Thoracic aorta (tissue), 2 donors: Measurements from ENCODE around the gene SPDYE16. TPM values are rescaled to one million over a fixed set of nuclear protein-coding genes. Genes with fewer than 3 reads are reported as not detected.
"Not testable (repeated sequence)": the region's sequence is repeated elsewhere in the genome, so short reads cannot be mapped to it uniquely, and the experiment has no call there.

Experiments used
- ATAC-seq: fragments of 150-250 bp; one replicate; pipeline ENCODE4 v1.8.0; 2017; ENCODE audit warnings: low read depth; ENCODE audit not compliant: insufficient number of reproducible peaks, low FRiP score
- DNase-seq: peaks from one replicate; pipeline ENCODE4 v3.0.0-alpha.2; 2020; ENCODE audit warnings: low spot score
- H3K27ac ChIP-seq, 2 donors: fragments of 200-600 bp; sonication (generic); 1 replicate in 1 of 2; 2 replicates in 1 of 2; pipeline ENCODE4 v1.5.1; 2016; ENCODE audit warnings: mild to moderate bottlenecking in 2 of 2, moderate library complexity in 2 of 2
- H3K27me3 ChIP-seq: fragments of 200-600 bp; sonication (generic); replicated peaks from 2 replicates; pipeline ENCODE4 v1.6.0; 2016; ENCODE audit warnings: mild to moderate bottlenecking; ENCODE audit not compliant: insufficient read depth
- H3K36me3 ChIP-seq: fragments of 200-600 bp; sonication (generic); one replicate; pipeline ENCODE4 v1.5.1; 2016
- H3K4me1 ChIP-seq, 2 donors: fragments of 200-600 bp; sonication (generic); 1 replicate in 1 of 2; 2 replicates in 1 of 2; pipeline versions ENCODE4 v1.5.1 to v1.6.0; 2016; ENCODE audit warnings: low read depth in 2 of 2, mild to moderate bottlenecking in 1 of 2; ENCODE audit not compliant: control insufficient read depth in 1 of 2
- H3K4me3 ChIP-seq: fragments of 200-600 bp; sonication (generic); 2 replicates; pipeline ENCODE4 v1.5.1; 2016; ENCODE audit warnings: mild to moderate bottlenecking
- H3K9me3 ChIP-seq: fragments of 200-600 bp; sonication (generic); 2 replicates; pipeline ENCODE4 v1.5.1; 2016
- total RNA-seq, 2 donors: library from RNA; depleted of rRNA; stranded (reverse); fragments of >200 nt; gene quantifications; one replicate each; pipeline versions ENCODE4 v1.1.0 to v1.2.3, GENCODE V29; 2016
- TF ChIP-seq, protein P1 (sequence below): fragments of 200-600 bp; sonication (generic); IDR thresholded peaks from one replicate; pipeline ENCODE4 v1.5.1; 2019; ENCODE audit warnings: antibody characterized with exemption

SPDYE16 gene
- total RNA-seq, 2 donors from 2014 or later = 0.28 to 1.4 TPM

DNA sequence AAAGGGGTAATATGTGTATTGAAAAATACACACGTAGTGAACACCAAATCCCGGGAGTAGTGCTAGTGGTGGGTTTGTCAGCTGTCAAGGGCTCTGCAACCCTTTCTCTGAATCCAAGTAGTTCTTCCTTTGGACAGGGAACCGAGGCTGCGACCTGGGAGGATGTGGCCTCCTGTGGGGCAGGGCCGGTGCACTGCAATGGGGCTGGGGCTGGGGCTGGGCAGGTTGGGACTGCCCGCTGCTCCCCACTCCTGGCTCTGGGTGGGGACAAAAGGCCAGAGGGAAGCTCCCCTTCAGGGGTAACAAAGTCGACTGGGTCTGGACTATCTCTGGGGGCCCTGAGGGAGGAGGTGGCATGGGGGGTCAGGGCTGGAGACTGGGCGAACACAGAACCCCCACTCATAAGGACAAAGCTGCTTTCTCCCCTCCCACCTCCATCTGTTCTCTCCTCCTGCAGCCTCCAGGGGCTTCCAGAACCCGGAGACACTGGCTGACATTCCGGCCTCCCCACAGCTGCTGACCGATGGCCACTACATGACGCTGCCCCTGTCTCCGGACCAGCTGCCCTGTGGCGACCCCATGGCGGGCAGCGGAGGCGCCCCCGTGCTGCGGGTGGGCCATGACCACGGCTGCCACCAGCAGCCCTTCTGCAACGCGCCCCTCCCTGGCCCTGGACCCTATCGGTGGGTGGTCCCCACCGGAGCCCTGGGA, 31.7 kb downstream of the SPDYE16 start:
- H3K27ac ChIP-seq, H3K4me3 ChIP-seq, H3K36me3 ChIP-seq, ATAC-seq, H3K27me3 ChIP-seq, DNase-seq, H3K9me3 ChIP-seq, H3K4me1 ChIP-seq: not testable (repeated sequence)

DNA sequence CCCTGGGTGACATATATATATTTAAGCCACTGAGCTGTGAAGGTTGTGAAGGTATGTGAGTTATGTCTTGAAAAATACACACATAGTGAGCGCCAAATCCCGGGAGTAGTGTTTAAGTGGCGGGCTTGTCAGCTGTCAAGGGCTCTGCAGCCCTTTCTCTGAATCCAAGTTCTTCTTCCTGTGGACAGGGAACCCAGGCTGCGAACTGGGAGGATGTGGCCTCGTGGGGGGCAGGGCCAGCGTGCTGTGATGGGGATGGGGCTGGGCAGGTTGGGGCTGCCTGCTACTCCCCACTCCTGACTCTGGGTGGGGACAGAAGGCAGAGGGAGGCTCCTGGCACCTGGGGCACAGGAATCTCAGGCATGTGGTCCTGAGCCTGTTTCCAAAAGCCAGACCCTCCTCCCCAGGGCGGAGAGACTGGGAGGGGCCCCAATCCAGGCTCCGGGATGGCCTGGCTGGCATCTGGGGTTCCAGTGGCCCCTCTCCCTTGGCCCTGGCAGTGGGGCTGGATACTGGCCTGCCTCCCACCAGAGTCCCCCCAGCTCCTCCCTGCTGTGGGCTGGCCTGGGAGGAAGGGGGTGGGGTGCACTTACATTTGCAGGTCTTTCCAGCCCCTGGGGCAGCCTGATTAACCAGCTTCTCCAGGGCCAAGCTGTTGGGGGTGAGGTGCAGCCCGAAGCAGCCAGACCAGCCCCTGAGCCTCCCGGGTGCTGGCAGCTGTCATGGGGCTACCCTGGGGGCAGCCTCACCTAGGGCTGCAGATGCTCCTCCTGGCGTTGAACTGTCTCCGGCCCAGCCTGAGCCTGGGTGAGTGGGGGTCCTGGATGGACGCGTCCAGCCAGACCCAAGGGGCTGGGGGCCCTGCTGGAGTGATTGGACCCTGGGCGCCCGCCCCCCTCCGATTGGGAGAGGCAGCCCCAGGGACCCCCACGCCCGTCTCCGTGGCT, 32.9 kb downstream of the SPDYE16 start, which contains the start of gene UPK3B:
UPK3B (plus strand) TSS at position 622 of the 947 bp plus-strand sequence; CDS start at position 723, 101 bp downstream.
- Histone ChIP-seq H3K9me3 (no peaks in the 10 kb centered on the region), H3K4me1 (no peaks in the 10 kb centered on the region), H3K27ac (no peak within 1 kb of the TSS), H3K4me3 (no peak within 1 kb of the TSS), H3K36me3 (peaks cover 11% of the 10 kb centered on the region), H3K27me3 (no peaks in the 10 kb centered on the region)
- no peak for ATAC-seq
- TF ChIP-seq, protein P1, sequence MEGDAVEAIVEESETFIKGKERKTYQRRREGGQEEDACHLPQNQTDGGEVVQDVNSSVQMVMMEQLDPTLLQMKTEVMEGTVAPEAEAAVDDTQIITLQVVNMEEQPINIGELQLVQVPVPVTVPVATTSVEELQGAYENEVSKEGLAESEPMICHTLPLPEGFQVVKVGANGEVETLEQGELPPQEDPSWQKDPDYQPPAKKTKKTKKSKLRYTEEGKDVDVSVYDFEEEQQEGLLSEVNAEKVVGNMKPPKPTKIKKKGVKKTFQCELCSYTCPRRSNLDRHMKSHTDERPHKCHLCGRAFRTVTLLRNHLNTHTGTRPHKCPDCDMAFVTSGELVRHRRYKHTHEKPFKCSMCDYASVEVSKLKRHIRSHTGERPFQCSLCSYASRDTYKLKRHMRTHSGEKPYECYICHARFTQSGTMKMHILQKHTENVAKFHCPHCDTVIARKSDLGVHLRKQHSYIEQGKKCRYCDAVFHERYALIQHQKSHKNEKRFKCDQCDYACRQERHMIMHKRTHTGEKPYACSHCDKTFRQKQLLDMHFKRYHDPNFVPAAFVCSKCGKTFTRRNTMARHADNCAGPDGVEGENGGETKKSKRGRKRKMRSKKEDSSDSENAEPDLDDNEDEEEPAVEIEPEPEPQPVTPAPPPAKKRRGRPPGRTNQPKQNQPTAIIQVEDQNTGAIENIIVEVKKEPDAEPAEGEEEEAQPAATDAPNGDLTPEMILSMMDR = no peak
- DNase-seq = no peak

DNA sequence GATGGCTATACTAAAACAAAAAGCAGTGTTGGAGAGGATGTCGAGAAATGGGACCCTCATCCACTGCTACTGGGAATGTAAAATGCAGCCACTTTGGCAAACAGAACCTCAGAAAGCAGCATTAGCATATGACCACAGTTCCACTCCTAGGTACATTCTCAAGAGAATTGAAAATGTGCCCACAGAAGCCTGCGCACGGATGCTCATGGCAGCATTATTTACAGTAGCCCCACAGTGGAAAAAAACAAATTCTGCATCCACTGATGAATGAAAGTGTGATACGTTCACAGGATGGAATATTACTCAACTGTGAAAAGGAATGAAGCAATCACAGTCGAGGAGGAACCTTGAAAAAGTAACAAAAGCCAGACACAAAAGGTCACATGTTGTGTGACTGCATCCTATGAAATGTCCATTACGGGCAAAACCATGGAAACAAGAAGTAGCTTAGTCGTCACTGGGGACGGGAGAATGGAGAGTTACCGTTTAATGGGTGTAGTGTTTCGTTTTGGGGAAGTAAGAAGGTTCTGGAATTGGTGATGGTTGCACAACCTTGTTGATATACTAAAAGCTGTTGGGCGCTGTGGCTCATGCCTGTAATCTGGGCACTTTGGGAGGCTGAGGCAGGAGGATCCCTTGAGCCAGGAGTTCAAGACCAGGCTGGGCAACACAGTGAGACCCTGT, 35.2 kb downstream of the SPDYE16 start:
- H3K36me3 ChIP-seq = peaks cover 11% of the 10 kb centered on the region
- H3K4me1 ChIP-seq = no peaks in the 10 kb centered on the region
- H3K27me3 ChIP-seq = no peaks in the 10 kb centered on the region
- H3K27ac ChIP-seq = no peak overlapping the region
- no peak overlapping the region for H3K4me3 ChIP-seq
- ATAC-seq (no peak), DNase-seq (no peak)
- H3K9me3 ChIP-seq = no peaks in the 10 kb centered on the region
- TF ChIP-seq, protein P1 = no peak

DNA sequence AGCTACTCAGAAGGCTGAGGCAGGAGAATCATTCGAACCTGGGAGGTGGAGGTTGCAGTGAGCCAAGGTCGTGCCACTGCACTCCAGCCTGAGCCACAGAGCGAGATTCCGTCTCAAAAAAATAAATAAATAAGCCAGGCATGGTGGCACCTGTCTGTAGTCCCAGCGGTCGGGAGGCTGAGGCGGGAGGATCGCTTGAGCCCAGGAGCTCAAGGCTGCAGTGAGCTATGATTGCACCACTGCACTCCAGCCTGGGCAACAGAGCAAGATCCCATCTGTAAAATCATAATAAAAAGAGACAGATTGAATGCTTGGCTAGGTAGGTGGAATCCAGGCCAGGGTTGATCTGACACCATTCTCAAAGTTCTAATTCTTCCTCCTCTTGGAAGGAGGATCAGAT, 36.5 kb downstream of the SPDYE16 start:
- DNase-seq, H3K9me3 ChIP-seq, H3K27ac ChIP-seq, H3K4me3 ChIP-seq, H3K4me1 ChIP-seq, H3K27me3 ChIP-seq, ATAC-seq: not testable (repeated sequence)
- peaks cover 14% of the 10 kb centered on the region for H3K36me3 ChIP-seq

DNA sequence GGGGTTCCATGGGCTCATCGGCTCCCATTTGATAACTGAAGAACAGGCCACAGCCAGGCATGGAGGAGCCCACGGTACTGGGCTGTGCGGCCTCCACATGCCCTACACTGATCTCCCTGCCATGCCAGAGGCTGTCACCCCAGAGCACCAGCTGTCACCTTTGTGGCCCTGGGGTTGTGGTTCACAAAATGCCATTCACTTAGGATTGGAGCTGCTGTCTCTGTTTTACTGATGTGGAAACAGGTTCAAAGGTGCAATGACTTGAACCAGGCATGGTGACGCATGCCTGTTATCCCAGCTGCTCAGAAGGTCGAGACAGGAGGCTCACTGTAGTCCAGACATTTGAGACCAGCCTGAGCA, 37.0 kb downstream of the SPDYE16 start:
- Histone ChIP-seq H3K4me1 (no peaks in the 10 kb centered on the region), H3K27ac (no peak overlapping the region), H3K36me3 (peaks cover 14% of the 10 kb centered on the region), H3K4me3 (no peak overlapping the region), H3K27me3 (no peaks in the 10 kb centered on the region), H3K9me3 (no peaks in the 10 kb centered on the region)
- TF ChIP-seq, protein P1 = no peak
- no peak for ATAC-seq
- DNase-seq = no peak
